NT2/D1 (cell line): Measurements from ENCODE around the gene THAP12.

Source experiments
- SUZ12 ChIP-seq: IDR thresholded peaks from 2 replicates; pipeline ENCODE4 v1.6.1; 2011; ENCODE audit not compliant: insufficient read length, insufficient read depth; ENCODE audit errors: extremely low read depth
- YY1 ChIP-seq: IDR thresholded peaks from 2 replicates; pipeline ENCODE4 v1.6.1; 2011; ENCODE audit not compliant: insufficient read length, insufficient read depth

GRCh38 chr11:76361374-76361773, 19.6 kb downstream of the THAP12 start:
- TF ChIP-seq SUZ12 (no peak), YY1 (no peak)
